Testis (tissue), 3 donors: ENCODE data around the gene PRMT3. TPM values are rescaled to one million over a fixed set of nuclear protein-coding genes. Genes with fewer than 3 reads are reported as not detected.

Experiments used
- DNase-seq: peaks from one replicate; pipeline ENCODE4 v3.0.0-alpha.2; 2019
- H3K27ac ChIP-seq, 2 donors: fragments of 200-600 bp; sonication (generic); one replicate each; pipeline ENCODE4 v1.5.1; 2019
- H3K27me3 ChIP-seq: fragments of 200-600 bp; sonication (generic); one replicate; pipeline ENCODE4 v1.5.1; 2019
- H3K36me3 ChIP-seq: fragments of 200-600 bp; sonication (generic); one replicate; pipeline ENCODE4 v1.5.1; 2017; ENCODE audit warnings: low read depth; ENCODE audit errors: missing control alignments
- H3K4me1 ChIP-seq: fragments of 200-600 bp; sonication (generic); one replicate; pipeline ENCODE4 v1.5.1; 2019
- H3K4me3 ChIP-seq, 2 donors: fragments of 200-600 bp; sonication (generic); one replicate each; pipeline ENCODE4 v1.5.1; 2017 to 2019
- H3K9me3 ChIP-seq: fragments of 200-600 bp; sonication (generic); one replicate; pipeline ENCODE4 v1.5.1; 2017
- POLR2A ChIP-seq: fragments of 450-650 bp; IDR thresholded peaks from one replicate; pipeline ENCODE4 v1.6.1; 2017; ENCODE audit warnings: antibody characterized with exemption, mild to moderate bottlenecking, moderate library complexity
- WGBS, 2 donors: methylation state at CpG; one replicate each; pipeline ENCODE4 v1.1.5; 2018; 5-methylcytosine and 5-hydroxymethylcytosine counted together
- intact Hi-C: fragments of 100-400 bp; cut with DNase I; formaldehyde crosslinking; loops from one replicate; pipeline ENCODE4 v1.15.1; 2023; ENCODE audit warnings: low total_unique reads
- polyA plus RNA-seq: library from polyadenylated mRNA; stranded (reverse); fragments of 350-450 nt; fragmentation: Illumina TruSeq; extraction: RNeasy Lipid Tissue Mini Kit (QIAGEN cat#74804); gene quantifications from one replicate; pipeline ENCODE4 v1.2.3, GENCODE V29; 2014; ENCODE audit warnings: low read depth, low replicate concordance; ENCODE audit not compliant: insufficient read depth
- total RNA-seq, 2 donors: library from RNA; depleted of rRNA; stranded (reverse); fragments of >200 nt; gene quantifications; one replicate each; pipeline ENCODE4 v1.2.3, GENCODE V29; 2016
- TF ChIP-seq, protein P1 (sequence below), 3 experiments: fragments of 450-650 bp in 2 of 3; fragments of 200-600 bp in 1 of 3; sonication (generic) in 1 of 3; IDR thresholded peaks; one replicate each; pipeline ENCODE4 v1.5.1; 2016 to 2019; ENCODE audit warnings: antibody characterized with exemption in 3 of 3, mild to moderate bottlenecking in 2 of 3, moderate library complexity in 1 of 3

Gene PRMT3
- total and polyA plus RNA-seq, 3 donors from 2014 or later: 9.1 to 28.0 (median 22.4) TPM

GRCh38 chr11:20367313-20367948, 20.1 kb upstream of the PRMT3 start:
- no peaks in the 10 kb centered on the region for H3K27me3 ChIP-seq
- no peak for DNase-seq
- H3K4me1 ChIP-seq: peaks cover 8% of the 10 kb centered on the region
- intact Hi-C loops: no loop called here
- H3K9me3 ChIP-seq: no peaks in the 10 kb centered on the region
- 78 to 87% methylated on average over 9 of the region's 9 CpGs for WGBS, 2 donors
- H3K27ac ChIP-seq: no peak overlapping the region
- H3K4me3 ChIP-seq: no peak overlapping the region
- no peaks in the 10 kb centered on the region for H3K36me3 ChIP-seq
- no peak for TF ChIP-seq POLR2A
- TF ChIP-seq, protein P1, sequence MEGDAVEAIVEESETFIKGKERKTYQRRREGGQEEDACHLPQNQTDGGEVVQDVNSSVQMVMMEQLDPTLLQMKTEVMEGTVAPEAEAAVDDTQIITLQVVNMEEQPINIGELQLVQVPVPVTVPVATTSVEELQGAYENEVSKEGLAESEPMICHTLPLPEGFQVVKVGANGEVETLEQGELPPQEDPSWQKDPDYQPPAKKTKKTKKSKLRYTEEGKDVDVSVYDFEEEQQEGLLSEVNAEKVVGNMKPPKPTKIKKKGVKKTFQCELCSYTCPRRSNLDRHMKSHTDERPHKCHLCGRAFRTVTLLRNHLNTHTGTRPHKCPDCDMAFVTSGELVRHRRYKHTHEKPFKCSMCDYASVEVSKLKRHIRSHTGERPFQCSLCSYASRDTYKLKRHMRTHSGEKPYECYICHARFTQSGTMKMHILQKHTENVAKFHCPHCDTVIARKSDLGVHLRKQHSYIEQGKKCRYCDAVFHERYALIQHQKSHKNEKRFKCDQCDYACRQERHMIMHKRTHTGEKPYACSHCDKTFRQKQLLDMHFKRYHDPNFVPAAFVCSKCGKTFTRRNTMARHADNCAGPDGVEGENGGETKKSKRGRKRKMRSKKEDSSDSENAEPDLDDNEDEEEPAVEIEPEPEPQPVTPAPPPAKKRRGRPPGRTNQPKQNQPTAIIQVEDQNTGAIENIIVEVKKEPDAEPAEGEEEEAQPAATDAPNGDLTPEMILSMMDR (IDR thresholded peaks at IDR 0.05): no peak

GRCh38 chr11:20368438-20368837, 19.1 kb upstream of the PRMT3 start:
- TF ChIP-seq POLR2A: no peak
- TF ChIP-seq, protein P1 (IDR thresholded peaks at IDR 0.05): no peak
- Histone ChIP-seq H3K4me3 (no peak overlapping the region), H3K27me3 (no peaks in the 10 kb centered on the region), H3K9me3 (no peaks in the 10 kb centered on the region), H3K36me3 (no peaks in the 10 kb centered on the region), H3K27ac (no peak overlapping the region), H3K4me1 (peaks cover 8% of the 10 kb centered on the region)
- intact Hi-C loops: no loop called here
- no peak for DNase-seq

DNA sequence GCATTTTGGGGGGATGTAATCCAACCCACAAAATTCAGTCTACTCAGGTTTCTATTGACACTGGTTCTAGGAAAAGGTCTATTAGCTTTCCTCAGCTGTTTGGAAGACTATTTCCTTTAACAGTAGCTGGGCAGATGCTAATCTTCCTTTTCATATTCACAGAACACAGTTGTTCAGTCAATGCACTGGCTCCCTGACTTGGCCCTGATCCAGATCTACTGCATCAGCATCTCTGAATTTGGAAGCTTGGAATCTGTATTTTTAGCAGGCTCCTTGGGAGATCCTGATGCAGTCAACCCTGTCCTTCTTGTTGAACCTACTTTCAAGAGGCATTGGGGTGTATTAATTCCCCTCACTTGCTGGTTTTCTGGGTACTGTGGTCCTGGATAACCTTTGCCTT, 17.7 kb upstream of the PRMT3 start:
- no peak for DNase-seq
- Histone ChIP-seq H3K9me3 (no peaks in the 10 kb centered on the region), H3K27me3 (no peaks in the 10 kb centered on the region), H3K4me3 (no peak overlapping the region), H3K36me3 (no peaks in the 10 kb centered on the region), H3K27ac (no peak overlapping the region), H3K4me1 (peaks cover under 1% of the 10 kb centered on the region)
- intact Hi-C loops: no loop called here
- TF ChIP-seq, protein P1 (IDR thresholded peaks at IDR 0.05): no peak
- no peak for TF ChIP-seq POLR2A

- Histone ChIP-seq H3K27ac (no peak overlapping the region), H3K36me3 (no peaks in the 10 kb centered on the region), H3K4me1 (no peaks in the 10 kb centered on the region), H3K27me3 (no peaks in the 10 kb centered on the region), H3K9me3 (no peaks in the 10 kb centered on the region), H3K4me3 (no peak overlapping the region)
- TF ChIP-seq POLR2A: no peak
- TF ChIP-seq, protein P1 (IDR thresholded peaks at IDR 0.05): no peak
- 63 to 65% methylated on average over 5 of the region's 5 CpGs for WGBS, 2 donors
- intact Hi-C loops: no loop called here
- DNase-seq: no peak
Measured at GRCh38 chr11:20372081-20372626, 15.4 kb upstream of the PRMT3 start.

- TF ChIP-seq, protein P1 (IDR thresholded peaks at IDR 0.05): no peak
- no peak for TF ChIP-seq POLR2A
Measured at GRCh38 chr11:20373147-20373546, 14.4 kb upstream of the PRMT3 start.

More at GRCh38 chr11:20373147-20373546, 14.4 kb upstream of the PRMT3 start:
- no peaks in the 10 kb centered on the region for H3K4me1 ChIP-seq
- no peak overlapping the region for H3K27ac ChIP-seq
- H3K36me3 ChIP-seq: no peaks in the 10 kb centered on the region
- H3K9me3 ChIP-seq: no peaks in the 10 kb centered on the region
- no peaks in the 10 kb centered on the region for H3K27me3 ChIP-seq
- WGBS, 2 donors: 90 to 91% methylated on average over 13 of the region's 13 CpGs
- no peak overlapping the region for H3K4me3 ChIP-seq
- DNase-seq: no peak
- intact Hi-C loops: no loop called here
